Measurements from ENCODE around the gene ZSCAN12. TPM values are rescaled to one million over a fixed set of nuclear protein-coding genes. Genes with fewer than 3 reads are reported as not detected.
A peak's percentile ranks its signal among the peaks of the same experiment; 100 is the strongest.

ZSCAN12 gene
- total and polyA plus RNA-seq, 2 of the 13 experiments (the other 11 are each of a cell fraction or from before 2014, with no cell fraction given): 2.8 to 8.9 TPM

- 0 out of 2 replicates have a peak, but pooled peaks have one; percentile 88 for TF ChIP-seq ZNF703 (CRISPR knock-in tag; IDR thresholded peaks at IDR 0.05; ENCODE audit: borderline replicate concordance)
- TF ChIP-seq ADNP (CRISPR knock-in tag; IDR thresholded peaks at IDR 0.05): no peak
- TF ChIP-seq ELK4 (CRISPR knock-in tag; IDR thresholded peaks at IDR 0.05; ENCODE audit: borderline replicate concordance): no peak
- TF ChIP-seq AKNA (CRISPR knock-in tag; IDR thresholded peaks at IDR 0.05; ENCODE audit: borderline replicate concordance): no peak
- no peak for TF ChIP-seq ZNF562 (CRISPR knock-in tag; IDR thresholded peaks at IDR 0.05; ENCODE audit: borderline replicate concordance)
- TF ChIP-seq MBD4 (IDR thresholded peaks at IDR 0.05; ENCODE audit: borderline replicate concordance, low read length): no peak
- TF ChIP-seq ZMYM4 (CRISPR knock-in tag; IDR thresholded peaks at IDR 0.05): peak; percentile 100
- TF ChIP-seq ZFP90 (CRISPR knock-in tag; IDR thresholded peaks at IDR 0.05; ENCODE audit: borderline replicate concordance): peak; percentile 96; the same call in 1 of the 2 replicates
- peak; percentile 56; the same call in 1 of the 2 replicates for TF ChIP-seq ATF5 (CRISPR knock-in tag; IDR thresholded peaks at IDR 0.05; ENCODE audit: low read depth)
- TF ChIP-seq ARNT (IDR thresholded peaks at IDR 0.05): no peak
- peak; percentile 48; the same call in 1 of the 2 replicates for TF ChIP-seq ZBTB4 (CRISPR knock-in tag; IDR thresholded peaks at IDR 0.05; ENCODE audit: borderline replicate concordance)
- TF ChIP-seq SYNCRIP (IDR thresholded peaks at IDR 0.05; ENCODE audit: insufficient read depth, low read depth, low read length): no peak
- TF ChIP-seq CBX1 (IDR thresholded peaks at IDR 0.05; ENCODE audit: low read depth): peak; percentile 86
- TF ChIP-seq ZNF704 (CRISPR knock-in tag; IDR thresholded peaks at IDR 0.05; ENCODE audit: borderline replicate concordance): peak; percentile 96; the same call in 1 of the 2 replicates
- peak; percentile 80; the same call in 1 of the 2 replicates for TF ChIP-seq SALL2 (CRISPR knock-in tag; IDR thresholded peaks at IDR 0.05)
Measured at GRCh38 chr6:28399350-28400121, at the start of gene ZSCAN12 (continued).

Measured in HepG2 (cell line).